Stimulated activated CD8-positive, alpha-beta memory T cell treated with anti-CD3 and anti-CD28 coated beads, Interleukin-4, amount 100 ng/mL, for 4 hours (primary cell): ENCODE data around the gene ZNF70.

Source experiments
- DNase-seq, 2 donors: peaks; one replicate each; pipeline ENCODE4 v3.0.0-alpha.2; 2020; ENCODE audit warnings: low read depth in 2 of 2, low spot score in 1 of 2

Gene ZNF70

DNA sequence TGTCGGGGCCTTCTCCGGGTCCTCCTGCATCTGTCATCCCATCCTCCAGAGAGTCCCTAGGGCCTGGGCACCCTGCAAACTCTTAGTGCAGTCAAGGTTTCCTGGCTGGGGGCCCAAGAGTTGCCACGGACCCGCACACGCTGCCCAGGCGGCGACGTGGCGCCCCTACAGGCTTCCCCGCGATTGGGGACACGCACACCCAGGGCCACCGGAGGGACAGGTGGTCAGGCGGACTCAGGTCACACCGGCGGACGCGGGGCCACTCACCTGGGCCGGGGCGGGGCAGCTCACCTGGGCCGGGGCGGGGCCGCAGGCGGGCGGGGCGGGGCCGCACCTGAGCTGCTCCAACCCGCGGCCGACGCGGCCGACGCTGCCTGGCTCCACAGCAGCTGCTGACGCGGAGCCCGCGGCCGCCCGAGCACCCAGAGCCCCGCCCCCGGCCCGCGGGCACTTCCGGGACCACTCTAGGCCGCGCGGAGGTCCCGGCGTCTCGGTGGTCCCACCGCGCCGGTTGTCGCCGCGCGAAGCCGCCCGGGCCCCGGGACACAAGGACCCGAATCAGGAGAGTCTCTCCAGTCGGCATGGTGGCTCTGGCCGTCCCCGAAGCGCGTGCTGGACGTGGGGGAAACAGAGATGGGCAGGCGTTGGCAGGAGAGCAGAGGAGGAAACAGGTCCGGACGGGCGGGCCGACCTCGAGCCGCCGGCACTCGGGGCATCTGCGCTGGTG, at the start of gene ZNF70:
Gene ZNF70 (minus strand): TSS at position 399 of the 727 bp plus-strand sequence. CDS start 5,972 bp downstream, outside the sequence.
- DNase-seq = peak; percentile 47 to 79

DNA sequence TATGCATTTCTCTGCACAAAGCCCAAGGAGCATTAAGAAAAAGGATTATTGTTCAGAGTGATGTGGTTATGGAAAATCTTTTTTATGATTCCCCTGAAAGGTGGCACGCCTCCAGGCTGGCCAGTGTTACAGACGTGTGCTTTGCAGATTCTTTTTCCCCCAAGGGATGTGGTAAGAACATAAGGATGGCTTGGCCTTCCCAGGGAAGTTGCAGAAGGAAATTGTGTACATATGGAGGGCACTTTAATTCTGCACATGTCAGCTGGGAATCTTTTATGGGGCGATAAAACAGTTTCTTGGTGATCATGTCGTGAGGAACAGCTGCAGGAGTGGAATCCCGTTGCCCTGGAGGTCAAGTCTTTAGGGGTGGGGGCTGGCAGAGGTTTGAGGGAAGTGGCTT, 45.5 kb upstream of the ZNF70 start:
- DNase-seq = no peak

DNA sequence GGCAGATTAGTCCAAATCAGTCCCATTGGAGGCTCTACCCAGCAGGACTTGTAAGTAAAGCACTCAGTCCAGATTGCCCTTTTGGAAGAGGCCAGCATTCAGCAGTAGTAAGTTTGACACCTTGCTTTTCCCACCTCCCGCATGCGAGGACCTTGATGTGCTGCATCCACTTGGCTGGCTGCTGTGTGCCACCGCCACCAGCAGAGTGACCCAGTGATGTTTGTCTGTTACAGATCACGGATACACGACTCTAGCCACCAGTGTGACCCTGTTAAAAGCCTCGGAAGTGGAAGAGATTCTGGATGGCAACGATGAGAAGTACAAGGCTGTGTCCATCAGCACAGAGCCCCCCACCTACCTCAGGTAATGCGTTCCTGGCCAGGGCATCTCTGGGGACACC, 42.4 kb upstream of the ZNF70 start:
- no peak for DNase-seq

DNA sequence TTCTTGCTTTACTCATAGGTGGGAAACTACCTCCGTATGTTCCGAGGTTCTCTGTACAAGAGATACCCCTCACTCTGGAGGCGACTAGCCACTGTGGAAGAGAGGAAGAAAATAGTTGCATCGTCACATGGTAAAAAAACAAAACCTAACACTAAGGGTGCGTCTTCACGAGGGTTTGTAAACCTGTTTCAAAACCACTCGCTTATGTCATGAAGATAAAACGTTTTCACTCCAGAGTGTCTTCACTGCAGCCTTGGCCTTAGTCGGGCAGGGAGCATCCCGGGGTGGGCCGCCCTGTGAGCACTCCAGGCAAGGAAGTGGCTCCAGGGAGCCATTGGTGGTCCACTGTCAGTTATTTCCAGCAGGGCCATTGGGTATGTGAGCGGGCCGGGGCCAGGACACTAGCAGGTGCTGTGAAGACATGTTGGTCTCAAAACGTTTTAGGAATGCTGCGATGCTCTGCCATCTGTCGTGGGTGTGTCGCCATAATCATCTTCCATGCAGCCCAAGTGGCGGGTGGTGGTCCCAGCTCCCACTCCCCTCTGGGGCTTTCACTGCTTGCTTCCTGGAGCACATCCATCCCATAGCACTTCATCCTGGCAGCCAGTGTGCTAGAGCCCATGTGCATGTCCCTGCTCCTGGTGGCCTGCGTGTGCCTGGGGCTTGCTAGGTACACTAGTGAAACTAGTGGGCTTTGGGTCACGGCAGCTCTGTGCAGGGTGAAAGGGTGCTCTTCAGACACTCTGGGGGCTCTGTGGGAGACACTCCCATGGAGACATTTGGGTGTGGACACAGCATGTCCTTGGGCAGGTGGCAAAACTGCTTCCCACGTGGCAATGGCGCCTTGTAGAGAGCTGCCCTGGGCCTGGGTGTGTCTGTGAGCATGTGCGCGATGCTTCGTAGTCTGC, 41.1 kb upstream of the ZNF70 start:
- DNase-seq = no peak

DNA sequence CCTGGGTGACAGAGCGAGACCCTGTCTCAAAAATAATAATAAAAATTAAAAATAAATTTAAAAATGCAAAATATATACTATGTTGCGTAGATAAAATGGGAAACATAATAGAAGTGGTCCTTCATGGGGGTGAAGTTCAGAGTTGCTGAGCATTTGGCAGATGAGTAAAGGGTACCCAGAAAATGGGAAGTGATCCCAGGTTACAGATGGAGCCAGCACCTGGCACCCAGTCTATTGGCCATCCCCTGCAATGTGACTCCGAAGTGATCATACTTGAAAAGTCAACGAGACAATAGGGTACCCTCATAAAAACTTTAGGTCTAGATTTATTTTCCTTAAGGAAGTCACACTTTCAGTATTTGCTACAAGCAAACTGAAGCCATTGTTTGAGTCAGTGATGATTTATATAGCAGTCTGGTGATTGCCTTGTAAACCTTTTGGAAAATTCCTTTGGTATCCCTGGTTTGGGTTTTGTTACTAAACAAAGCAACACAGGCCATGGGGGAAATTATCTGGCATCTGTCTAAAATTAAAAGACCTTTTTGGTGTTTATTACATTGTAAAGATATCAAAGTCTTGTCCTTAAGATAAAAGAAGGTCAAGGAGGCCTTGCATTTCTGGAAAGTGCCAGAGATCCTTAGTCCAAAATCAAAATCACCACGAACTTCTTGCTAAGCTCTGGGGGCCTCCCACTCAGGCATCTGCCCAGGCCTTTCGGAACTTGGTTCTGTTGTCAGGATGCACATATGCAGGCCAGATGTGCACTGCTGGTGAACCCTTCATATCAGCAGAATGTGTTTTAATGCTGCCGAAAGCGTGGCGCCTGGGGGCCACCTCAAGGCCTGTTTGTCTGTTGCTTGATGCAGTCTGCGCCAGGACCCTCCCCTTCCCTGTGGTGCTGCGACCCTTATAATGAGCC, 40.2 kb upstream of the ZNF70 start:
- no peak for DNase-seq

DNA sequence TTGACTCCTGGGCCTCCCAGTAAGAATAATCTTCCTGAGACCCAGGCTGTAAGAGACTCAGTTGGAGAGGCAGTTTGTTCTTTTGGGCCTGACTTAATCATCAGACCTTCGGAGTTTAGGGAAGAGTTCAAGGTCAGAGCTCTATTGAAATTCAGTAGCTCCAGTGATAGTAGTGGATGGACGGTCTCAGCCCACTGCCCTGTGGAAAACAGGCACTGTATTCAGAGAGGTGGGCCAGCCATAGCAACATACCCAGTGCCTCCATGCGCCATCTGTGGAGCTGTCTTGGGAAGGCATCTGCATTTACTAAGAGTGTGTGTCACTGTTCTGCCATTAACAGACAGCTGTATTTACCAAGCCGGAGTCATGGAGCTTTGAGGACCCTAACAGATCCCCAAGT, 38.7 kb upstream of the ZNF70 start:
- no peak for DNase-seq

DNA sequence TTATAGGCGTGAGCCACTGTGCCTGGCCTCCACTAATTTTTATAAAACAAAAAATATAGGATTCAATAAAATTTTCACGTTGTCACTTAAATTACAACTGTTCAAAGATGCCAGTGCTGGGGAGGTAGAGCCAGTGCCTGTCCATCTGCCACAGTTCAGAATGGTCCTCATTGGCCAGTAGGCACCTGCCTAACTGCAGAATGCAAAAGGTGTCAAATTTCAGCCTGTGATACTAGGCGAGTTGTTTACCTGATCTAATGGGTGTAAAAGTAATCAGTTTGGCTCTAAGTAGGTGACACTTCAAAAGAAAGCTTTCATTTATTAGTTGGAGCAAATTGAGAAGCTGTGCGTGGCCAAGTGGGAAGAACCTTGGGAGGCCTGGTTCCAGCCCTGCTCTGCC, 38.2 kb upstream of the ZNF70 start:
- no peak for DNase-seq

DNA sequence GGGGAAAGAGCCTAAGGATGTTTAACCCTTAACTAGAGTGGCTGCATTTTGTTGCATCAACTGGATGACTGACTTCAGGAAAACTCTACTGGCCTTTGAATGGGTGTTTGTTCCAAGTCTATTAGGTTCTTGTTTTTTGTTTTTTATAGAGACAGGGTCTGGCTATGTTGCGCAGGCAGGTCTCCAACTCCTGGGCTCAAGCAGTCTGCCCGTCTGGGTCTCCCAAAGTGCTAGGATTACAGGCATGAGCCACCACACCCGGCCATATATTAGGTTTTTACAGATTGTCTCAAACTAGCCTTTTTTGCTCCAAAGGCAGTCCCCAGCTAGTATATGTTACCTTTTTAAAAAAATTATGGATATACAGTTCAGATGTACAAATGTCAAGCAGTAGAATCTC, 37.0 kb upstream of the ZNF70 start:
- no peak for DNase-seq

DNA sequence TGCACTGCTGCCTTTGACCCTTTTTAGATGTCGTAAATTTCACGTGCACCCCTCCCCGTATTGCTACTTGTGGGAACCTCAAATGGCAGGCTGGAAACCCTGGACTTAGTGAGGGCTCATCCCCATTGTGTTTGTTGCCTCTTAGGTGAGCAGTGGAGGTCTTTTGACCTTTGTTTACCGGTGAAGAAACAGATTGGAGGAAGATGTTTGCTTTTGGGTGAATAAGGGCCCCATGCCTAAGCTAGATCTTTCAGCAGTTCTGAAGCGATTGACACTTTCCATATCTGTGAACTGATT, 36.6 kb upstream of the ZNF70 start:
- no peak for DNase-seq

DNA sequence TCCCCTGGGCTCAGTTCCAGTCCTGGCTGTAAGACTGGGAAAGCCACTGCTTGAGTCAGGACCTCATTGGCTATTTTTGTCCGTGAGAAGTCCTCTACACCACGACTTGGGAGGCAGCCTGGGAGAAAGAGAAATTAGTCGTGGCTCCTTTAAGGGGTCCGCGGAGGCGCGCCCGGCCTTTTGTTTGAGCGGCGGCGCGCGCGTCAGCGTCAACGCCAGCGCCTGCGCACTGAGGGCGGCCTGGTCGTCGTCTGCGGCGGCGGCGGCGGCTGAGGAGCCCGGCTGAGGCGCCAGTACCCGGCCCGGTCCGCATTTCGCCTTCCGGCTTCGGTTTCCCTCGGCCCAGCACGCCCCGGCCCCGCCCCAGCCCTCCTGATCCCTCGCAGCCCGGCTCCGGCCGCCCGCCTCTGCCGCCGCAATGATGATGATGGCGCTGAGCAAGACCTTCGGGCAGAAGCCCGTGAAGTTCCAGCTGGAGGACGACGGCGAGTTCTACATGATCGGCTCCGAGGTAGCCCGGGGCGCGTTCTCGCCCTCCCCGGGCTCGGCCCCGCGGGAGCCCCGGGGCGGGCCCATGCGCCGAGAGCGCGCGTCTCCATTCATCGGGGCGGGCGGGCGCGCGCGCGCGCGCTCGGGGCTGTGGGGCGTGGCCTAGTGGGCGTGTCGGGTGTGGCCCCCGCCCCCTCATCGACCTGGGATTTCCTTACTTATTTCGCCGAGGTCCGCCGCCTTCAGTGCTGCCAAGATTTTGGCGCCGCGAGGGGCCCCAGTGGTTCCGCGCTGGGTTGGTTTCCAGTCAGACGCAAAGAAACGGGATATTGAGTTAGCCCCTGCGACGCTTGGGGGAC, 36.1 kb upstream of the ZNF70 start, which contains the start of gene SMARCB1:
Gene SMARCB1 (plus strand): TSS at position 215 of the 848 bp plus-strand sequence. CDS start 204 bp downstream, at position 419.
- DNase-seq = peak; percentile 79 to 88

DNA sequence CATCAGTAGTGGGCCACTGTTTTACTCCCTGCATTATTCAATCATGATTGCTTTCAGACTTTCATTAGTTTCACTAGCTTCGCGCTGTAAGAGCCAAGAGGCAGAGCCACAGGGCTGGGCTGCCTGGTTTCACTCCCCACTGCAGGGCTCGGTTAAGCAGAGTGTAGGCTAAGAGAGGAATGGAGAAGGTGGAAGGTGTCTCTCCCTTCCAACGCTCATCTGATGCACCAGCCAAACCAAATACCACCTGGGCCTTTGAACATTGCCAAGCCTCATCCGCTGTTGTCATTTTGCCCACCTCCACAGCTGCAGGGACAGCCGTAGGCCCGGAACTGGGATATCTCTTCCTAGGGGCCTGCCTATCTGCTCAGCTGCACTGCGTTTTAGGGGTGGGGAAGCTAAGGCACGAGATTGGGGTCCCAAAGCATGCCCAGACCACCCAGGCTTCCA, 35.4 kb upstream of the ZNF70 start:
- no peak for DNase-seq

DNA sequence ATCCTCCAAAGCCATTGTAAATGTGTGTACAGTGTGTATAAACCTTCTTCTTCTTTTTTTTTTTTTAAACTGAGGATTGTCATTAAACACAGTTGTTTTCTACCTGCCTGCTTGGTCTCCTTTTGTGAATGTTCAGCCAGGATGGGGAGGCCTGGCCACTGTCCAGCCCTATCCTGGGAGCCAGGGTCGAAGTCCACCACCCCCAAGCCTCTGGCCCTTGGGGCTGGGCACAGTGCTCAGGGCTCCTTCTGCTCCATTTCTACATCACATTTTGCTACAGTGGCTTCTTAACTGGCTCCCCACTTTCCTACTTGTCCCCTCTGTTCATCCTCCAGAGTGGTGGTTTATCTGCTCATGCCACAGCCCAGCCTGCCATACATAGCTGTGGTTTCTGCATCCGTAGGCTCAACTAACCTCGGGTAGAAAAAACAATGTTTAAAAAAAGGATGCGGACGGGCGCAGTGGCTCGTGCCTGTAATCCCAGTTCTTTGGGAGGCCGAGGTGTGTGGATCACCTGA, 33.4 kb upstream of the ZNF70 start:
- DNase-seq = no peak

DNA sequence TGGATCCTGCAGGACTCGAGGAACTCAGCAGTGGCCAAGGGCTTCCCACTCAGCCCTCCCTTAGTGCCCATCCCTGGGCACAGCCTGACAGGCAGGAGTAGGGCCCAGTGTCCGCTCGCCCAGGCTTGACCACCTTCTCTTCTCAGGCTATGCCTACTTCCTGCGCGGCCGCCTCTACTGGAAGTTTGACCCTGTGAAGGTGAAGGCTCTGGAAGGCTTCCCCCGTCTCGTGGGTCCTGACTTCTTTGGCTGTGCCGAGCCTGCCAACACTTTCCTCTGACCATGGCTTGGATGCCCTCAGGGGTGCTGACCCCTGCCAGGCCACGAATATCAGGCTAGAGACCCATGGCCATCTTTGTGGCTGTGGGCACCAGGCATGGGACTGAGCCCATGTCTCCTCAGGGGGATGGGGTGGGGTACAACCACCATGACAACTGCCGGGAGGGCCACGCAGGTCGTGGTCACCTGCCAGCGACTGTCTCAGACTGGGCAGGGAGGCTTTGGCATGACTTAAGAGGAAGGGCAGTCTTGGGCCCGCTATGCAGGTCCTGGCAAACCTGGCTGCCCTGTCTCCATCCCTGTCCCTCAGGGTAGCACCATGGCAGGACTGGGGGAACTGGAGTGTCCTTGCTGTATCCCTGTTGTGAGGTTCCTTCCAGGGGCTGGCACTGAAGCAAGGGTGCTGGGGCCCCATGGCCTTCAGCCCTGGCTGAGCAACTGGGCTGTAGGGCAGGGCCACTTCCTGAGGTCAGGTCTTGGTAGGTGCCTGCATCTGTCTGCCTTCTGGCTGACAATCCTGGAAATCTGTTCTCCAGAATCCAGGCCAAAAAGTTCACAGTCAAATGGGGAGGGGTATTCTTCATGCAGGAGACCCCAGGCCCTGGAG, 32.6 kb upstream of the ZNF70 start:
- DNase-seq = no peak

DNA sequence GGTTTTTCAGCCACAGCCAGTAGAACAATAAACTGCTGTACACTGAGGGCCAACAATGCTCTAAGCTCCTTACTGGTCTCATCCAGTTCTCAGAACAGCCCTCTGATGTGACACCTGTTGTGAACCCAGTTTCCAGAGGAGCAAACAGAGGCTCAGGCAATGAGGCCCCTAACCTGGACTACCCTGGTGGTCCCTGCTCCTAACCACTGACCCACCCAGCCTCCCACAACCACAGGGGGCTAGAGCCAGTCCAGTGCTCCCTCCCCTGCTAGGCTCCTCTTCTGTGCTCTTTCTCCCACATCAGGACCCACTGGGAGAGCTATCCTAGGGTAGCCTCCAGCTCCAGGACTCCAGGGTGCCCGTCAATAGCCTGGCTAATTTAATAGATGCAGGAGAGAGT, 31.8 kb upstream of the ZNF70 start:
- DNase-seq = no peak

DNA sequence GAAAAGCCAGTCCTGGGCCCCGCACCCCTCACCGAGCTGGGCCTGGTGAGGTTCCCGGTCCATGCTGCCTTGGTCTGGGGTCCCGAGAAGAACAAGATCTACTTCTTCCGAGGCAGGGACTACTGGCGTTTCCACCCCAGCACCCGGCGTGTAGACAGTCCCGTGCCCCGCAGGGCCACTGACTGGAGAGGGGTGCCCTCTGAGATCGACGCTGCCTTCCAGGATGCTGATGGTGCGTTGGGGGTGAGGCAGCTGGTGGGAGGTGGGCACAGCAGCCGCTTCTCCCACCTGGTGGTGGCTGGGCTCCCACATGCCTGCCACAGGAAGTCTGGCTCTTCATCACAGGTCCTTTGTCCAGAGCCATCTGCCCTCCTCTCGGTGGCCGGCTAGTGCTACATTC, 31.3 kb upstream of the ZNF70 start:
- DNase-seq = no peak

DNA sequence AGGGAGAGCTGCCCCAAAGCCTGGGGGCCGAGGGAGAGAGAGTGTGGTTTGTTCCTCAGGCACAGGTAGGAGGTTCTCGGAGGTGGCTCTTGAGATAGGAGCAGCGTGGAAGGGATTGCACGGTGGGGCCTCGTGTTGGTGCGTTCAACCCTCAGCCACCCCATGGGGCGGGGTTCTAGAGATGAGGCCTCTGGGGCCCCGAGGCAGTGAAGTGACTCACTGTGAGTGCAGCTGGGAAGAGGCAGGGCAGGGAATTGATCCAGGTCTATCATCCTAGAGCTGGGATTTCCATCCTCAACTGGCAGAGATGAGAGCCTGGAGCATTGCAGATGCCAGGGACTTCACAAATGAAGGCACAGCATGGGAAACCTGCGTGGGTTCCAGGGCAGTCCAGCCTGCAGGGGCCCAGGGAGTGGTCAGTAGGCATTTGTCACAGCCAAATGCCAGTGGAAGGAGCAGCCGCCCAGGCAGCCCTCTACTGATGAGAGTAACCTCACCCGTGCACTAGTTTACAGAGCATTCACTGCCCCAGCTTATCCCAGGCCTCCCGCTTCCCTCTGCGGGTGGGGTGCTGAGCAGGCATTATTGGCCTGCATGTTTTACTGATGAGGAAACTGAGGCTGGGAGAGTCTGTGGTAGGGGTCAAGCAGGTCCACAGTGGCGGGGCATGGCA, 30.7 kb upstream of the ZNF70 start:
- no peak for DNase-seq

DNA sequence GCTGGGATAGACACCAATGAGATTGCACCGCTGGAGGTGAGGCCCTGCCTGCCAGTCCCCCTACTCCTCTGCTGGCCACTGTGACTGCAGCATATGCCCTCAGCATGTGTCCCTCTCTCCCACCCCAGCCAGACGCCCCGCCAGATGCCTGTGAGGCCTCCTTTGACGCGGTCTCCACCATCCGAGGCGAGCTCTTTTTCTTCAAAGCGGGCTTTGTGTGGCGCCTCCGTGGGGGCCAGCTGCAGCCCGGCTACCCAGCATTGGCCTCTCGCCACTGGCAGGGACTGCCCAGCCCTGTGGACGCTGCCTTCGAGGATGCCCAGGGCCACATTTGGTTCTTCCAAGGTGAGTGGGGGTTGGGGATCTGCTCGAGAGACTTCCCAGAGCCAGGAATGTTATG, 30.2 kb upstream of the ZNF70 start:
- DNase-seq = no peak

DNA sequence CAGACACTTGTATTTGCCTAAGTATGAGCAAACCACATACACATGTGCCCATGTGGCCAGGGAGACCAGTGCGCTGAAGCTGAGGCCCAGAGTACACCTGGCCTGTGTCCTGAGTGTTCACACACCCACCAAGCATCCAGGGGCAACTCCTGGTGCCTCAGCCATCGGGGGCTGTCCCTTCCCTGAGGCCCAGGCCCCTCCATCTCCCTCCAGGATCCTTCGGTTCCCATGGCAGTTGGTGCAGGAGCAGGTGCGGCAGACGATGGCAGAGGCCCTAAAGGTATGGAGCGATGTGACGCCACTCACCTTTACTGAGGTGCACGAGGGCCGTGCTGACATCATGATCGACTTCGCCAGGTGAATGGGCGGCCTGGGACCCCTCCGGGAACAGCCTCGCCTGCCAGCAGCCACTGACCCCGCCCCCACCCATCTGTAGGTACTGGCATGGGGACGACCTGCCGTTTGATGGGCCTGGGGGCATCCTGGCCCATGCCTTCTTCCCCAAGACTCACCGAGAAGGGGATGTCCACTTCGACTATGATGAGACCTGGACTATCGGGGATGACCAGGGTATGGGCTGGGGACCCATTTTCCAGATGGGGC, 29.3 kb upstream of the ZNF70 start:
- DNase-seq = no peak
